Measurements from ENCODE around the gene DNAH7. TPM values are rescaled to one million over a fixed set of nuclear protein-coding genes. Genes with fewer than 3 reads are reported as not detected.

The DNAH7 gene
- total RNA-seq, 1 donor from 2014 or later = 9.2 TPM

DNA sequence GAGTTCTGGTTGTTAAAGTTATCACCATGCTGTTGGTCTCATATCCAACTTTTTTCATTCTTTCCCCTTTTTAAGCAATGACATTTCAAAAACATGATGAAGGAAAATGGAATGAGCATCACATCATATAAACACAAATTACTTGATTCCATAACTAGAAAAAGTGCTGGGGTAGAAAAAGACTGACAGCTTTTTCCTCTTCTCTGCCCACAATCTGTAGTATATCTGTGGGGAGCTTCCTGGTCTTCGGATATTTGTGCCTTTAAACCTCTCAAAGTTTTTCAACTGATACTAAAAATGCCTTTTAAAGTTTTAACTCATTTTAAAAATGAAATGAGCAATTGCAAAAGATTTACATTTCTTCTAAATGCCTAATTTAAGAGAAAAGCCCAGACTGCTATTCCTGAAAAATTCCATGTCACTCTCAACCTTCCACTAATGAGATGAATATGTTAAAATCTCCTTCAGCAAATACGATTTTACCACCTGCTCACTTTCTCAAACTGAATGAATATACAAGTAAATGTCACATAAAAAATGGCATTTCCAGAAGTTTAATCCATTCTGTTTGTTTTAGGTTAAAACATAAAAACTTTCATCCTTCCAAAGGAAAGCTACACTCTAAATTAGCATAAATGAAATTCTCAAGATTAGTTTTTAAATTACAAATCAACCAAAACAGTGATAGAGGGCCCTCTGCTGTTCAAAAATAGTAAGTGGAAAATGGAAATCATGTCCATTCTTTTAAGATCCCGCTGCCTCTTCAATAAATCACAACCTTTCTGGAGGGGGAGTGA, 2.1 kb downstream of the DNAH7 start:
- Histone ChIP-seq H3K27me3 (ENCODE audit: low read depth) (no peaks in the 10 kb centered on the region), H3K36me3 (no peaks in the 10 kb centered on the region), H3K4me3 (no peak overlapping the region), H3K27ac (no peak overlapping the region), H3K4me1 (no peaks in the 10 kb centered on the region), H3K9me3 (no peaks in the 10 kb centered on the region)
- intact Hi-C loops (cut with DNase I) = no loop called here
- TF ChIP-seq, protein P1, sequence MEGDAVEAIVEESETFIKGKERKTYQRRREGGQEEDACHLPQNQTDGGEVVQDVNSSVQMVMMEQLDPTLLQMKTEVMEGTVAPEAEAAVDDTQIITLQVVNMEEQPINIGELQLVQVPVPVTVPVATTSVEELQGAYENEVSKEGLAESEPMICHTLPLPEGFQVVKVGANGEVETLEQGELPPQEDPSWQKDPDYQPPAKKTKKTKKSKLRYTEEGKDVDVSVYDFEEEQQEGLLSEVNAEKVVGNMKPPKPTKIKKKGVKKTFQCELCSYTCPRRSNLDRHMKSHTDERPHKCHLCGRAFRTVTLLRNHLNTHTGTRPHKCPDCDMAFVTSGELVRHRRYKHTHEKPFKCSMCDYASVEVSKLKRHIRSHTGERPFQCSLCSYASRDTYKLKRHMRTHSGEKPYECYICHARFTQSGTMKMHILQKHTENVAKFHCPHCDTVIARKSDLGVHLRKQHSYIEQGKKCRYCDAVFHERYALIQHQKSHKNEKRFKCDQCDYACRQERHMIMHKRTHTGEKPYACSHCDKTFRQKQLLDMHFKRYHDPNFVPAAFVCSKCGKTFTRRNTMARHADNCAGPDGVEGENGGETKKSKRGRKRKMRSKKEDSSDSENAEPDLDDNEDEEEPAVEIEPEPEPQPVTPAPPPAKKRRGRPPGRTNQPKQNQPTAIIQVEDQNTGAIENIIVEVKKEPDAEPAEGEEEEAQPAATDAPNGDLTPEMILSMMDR (IDR thresholded peaks at IDR 0.05) = peak; percentile 74
- DNase-seq (no peak), ATAC-seq (no peak)

DNA sequence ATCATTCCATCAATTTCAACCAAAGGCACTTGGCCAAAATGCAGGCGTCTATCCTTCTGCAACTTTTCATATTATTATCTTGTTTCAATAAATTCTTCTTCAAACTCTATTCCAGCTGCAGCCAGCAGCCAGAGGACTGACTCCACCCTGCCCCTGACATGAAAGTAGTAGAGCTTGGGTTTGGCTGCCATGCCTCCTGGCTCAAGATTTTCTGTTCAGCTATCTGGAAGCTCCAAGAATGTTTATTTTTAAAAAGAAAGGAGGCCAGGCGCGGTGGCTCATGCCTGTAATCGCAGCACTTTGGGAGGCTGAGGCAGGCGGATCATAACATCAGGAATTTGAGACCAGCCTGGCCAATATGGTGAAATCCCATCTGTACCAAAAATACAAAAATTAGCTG, 4.9 kb downstream of the DNAH7 start:
- TF ChIP-seq, protein P1 (IDR thresholded peaks at IDR 0.05) = no peak
- ATAC-seq = no peak
- H3K27ac ChIP-seq = no peak overlapping the region
- no peak overlapping the region for H3K4me3 ChIP-seq
- no peaks in the 10 kb centered on the region for H3K4me1 ChIP-seq
- no peaks in the 10 kb centered on the region for H3K27me3 ChIP-seq (ENCODE audit: low read depth)
- no peaks in the 10 kb centered on the region for H3K36me3 ChIP-seq
- DNase-seq = no peak
- H3K9me3 ChIP-seq = no peaks in the 10 kb centered on the region
- intact Hi-C loops (cut with DNase I) = no loop called here

DNA sequence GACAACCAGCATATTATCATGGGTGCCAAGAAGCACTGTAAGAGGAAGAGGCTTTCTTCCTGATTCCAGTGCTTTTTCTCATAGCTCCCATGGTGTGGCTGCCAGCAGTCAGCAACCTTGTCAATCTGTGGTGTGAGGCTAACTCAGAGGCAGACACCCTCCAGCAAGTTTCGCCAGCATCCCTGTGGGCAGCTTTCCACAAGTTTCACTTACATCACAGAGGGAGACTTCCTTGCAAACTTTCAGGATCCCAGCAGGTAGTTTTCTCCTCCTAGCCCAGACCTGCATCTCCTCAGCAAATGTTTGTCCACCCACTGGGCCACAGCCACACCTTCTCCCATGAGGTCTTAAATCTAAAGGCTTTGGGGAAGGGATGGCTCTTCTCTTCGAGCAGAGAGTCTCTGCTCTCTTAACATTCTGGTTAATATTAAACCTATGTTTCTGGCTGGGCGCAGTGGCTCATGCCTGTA, 9.1 kb downstream of the DNAH7 start:
- no peak for ATAC-seq
- TF ChIP-seq, protein P1 (IDR thresholded peaks at IDR 0.05) = no peak
- no peak overlapping the region for H3K4me3 ChIP-seq
- intact Hi-C loops (cut with DNase I) = no loop called here
- H3K27me3 ChIP-seq (ENCODE audit: low read depth) = no peaks in the 10 kb centered on the region
- H3K9me3 ChIP-seq = no peaks in the 10 kb centered on the region
- H3K27ac ChIP-seq = no peak overlapping the region
- no peaks in the 10 kb centered on the region for H3K36me3 ChIP-seq
- no peaks in the 10 kb centered on the region for H3K4me1 ChIP-seq
- no peak for DNase-seq

DNA sequence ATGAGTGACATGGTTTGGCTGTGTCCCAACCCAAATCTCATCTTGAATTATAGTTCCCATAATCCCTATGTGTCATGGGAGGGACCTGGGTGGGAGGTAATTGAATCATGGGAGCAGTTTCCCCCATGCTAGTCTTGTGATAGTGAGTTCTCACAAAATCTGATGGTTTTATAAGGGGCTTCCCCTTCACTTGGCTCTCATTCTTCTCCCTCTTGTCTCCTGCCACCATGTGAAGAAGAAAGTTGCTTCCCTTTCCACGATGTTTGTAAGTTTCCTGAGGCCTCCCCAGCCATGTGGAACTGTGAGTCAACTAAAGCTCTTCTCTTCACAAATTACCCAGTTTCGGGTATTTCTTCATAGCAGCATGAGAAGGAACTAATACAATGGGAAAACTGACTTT, 14.0 kb downstream of the DNAH7 start:
- Histone ChIP-seq H3K27ac (no peak overlapping the region), H3K4me1 (no peaks in the 10 kb centered on the region), H3K36me3 (no peaks in the 10 kb centered on the region), H3K4me3 (no peak overlapping the region), H3K9me3 (no peaks in the 10 kb centered on the region), H3K27me3 (ENCODE audit: low read depth) (no peaks in the 10 kb centered on the region)
- intact Hi-C loops (cut with DNase I) = no loop called here
- no peak for DNase-seq
- ATAC-seq = no peak
- TF ChIP-seq, protein P1 (IDR thresholded peaks at IDR 0.05) = no peak

- ATAC-seq = no peak
- no peak for DNase-seq
- Histone ChIP-seq H3K4me3 (no peak overlapping the region), H3K27ac (no peak overlapping the region), H3K4me1 (no peaks in the 10 kb centered on the region), H3K36me3 (no peaks in the 10 kb centered on the region), H3K9me3 (no peaks in the 10 kb centered on the region), H3K27me3 (ENCODE audit: low read depth) (no peaks in the 10 kb centered on the region)
- intact Hi-C loops (cut with DNase I) = no loop called here
- TF ChIP-seq, protein P1 (IDR thresholded peaks at IDR 0.05) = no peak
Observed at GRCh38 chr2:196046123-196046917, 22.3 kb downstream of the DNAH7 start.
